Trophoblast cell (in vitro differentiated cells and primary cell): ENCODE results near the gene SKAP1.
A peak's percentile ranks its signal among the peaks of the same experiment; 100 is the strongest.

Experiments
- DNase-seq, 2 donors: peaks; one replicate each; pipeline ENCODE4 v3.0.0-alpha.2; 2016
- H2AFZ ChIP-seq: 2 replicates; pipeline ENCODE4 v1.6.1; 2013; ENCODE audit warnings: low read length, moderate library complexity, mild to moderate bottlenecking; ENCODE audit not compliant: insufficient read depth, poor library complexity
- H2AK5ac ChIP-seq: 2 replicates; pipeline ENCODE4 v1.6.1; 2013; ENCODE audit warnings: mild to moderate bottlenecking, low read length
- H2BK120ac ChIP-seq: 2 replicates; pipeline ENCODE4 v1.6.1; 2013; ENCODE audit warnings: low read length, mild to moderate bottlenecking, moderate library complexity; ENCODE audit not compliant: insufficient read depth, poor library complexity
- H2BK12ac ChIP-seq: 2 replicates; pipeline ENCODE4 v1.6.1; 2013; ENCODE audit warnings: mild to moderate bottlenecking, low read length, moderate library complexity
- H2BK5ac ChIP-seq: 2 replicates; pipeline ENCODE4 v1.6.1; 2013; ENCODE audit warnings: low read length, low read depth, moderate library complexity, mild to moderate bottlenecking; ENCODE audit not compliant: poor library complexity
- H3K14ac ChIP-seq: 2 replicates; pipeline ENCODE4 v1.6.1; 2013; ENCODE audit warnings: mild to moderate bottlenecking, low read length
- H3K18ac ChIP-seq: 2 replicates; pipeline ENCODE4 v1.6.1; 2013; ENCODE audit warnings: mild to moderate bottlenecking, low read length
- H3K23ac ChIP-seq: 2 replicates; pipeline ENCODE4 v1.6.1; 2013; ENCODE audit warnings: low read length
- H3K27ac ChIP-seq: 2 replicates; pipeline ENCODE4 v1.5.1; 2013; ENCODE audit warnings: low read depth, mild to moderate bottlenecking, inconsistent platforms, low read length, moderate library complexity
- H3K27me3 ChIP-seq: 2 replicates; pipeline ENCODE4 v1.6.1; 2013; ENCODE audit warnings: inconsistent platforms, mild to moderate bottlenecking, low read length, moderate library complexity; ENCODE audit not compliant: insufficient read depth
- H3K36me3 ChIP-seq, 2 experiments: 1 replicate in 1 of 2; 2 replicates in 1 of 2; pipeline ENCODE4 v1.6.1; 2013; ENCODE audit warnings: low read length in 2 of 2, mild to moderate bottlenecking in 2 of 2, moderate library complexity in 1 of 2; ENCODE audit not compliant: insufficient read depth in 2 of 2, control insufficient read depth in 1 of 2
- H3K4ac ChIP-seq: 2 replicates; pipeline ENCODE4 v1.6.1; 2013; ENCODE audit warnings: low read depth, mild to moderate bottlenecking, low read length, moderate library complexity
- H3K4me1 ChIP-seq, 2 experiments: 1 replicate in 1 of 2; 2 replicates in 1 of 2; pipeline ENCODE4 v1.6.1; 2013; ENCODE audit warnings: low read length in 2 of 2, mild to moderate bottlenecking in 2 of 2, moderate library complexity in 1 of 2; ENCODE audit not compliant: insufficient read depth in 2 of 2, control insufficient read depth in 1 of 2
- H3K4me2 ChIP-seq: 2 replicates; pipeline ENCODE4 v1.6.1; 2013; ENCODE audit warnings: inconsistent platforms, mild to moderate bottlenecking, low read length, moderate library complexity
- H3K4me3 ChIP-seq: 2 replicates; pipeline ENCODE4 v1.5.1; 2013; ENCODE audit warnings: mild to moderate bottlenecking, low read depth, low read length, inconsistent platforms
- H3K79me1 ChIP-seq: one replicate; pipeline ENCODE4 v1.6.1; 2013; ENCODE audit warnings: low read length
- H3K79me2 ChIP-seq: 2 replicates; pipeline ENCODE4 v1.6.1; 2013; ENCODE audit warnings: low read length, mild to moderate bottlenecking; ENCODE audit not compliant: control insufficient read depth, insufficient read depth, poor library complexity
- H3K9ac ChIP-seq: 2 replicates; pipeline ENCODE4 v1.6.1; 2013; ENCODE audit warnings: mild to moderate bottlenecking, low read length
- H3K9me3 ChIP-seq: 2 replicates; pipeline ENCODE4 v1.6.1; 2013; ENCODE audit warnings: low read depth, mild to moderate bottlenecking, control low read depth, inconsistent platforms, low read length; ENCODE audit not compliant: insufficient read depth
- H4K12ac ChIP-seq: 2 replicates; pipeline ENCODE4 v1.6.1; 2013; ENCODE audit warnings: low read depth, mild to moderate bottlenecking, low read length, moderate library complexity
- H4K8ac ChIP-seq: 2 replicates; pipeline ENCODE4 v1.6.1; 2013; ENCODE audit warnings: low read depth, mild to moderate bottlenecking, low read length, moderate library complexity
- H4K91ac ChIP-seq: one replicate; pipeline ENCODE4 v1.6.1; 2013; ENCODE audit warnings: low read depth, mild to moderate bottlenecking, low read length, moderate library complexity
- WGBS: extraction: QIAGEN DNeasy Blood & Tissue Kit; methylation state at CpG from one replicate; pipeline ENCODE4 v1.1.7; 2013; ENCODE audit warnings: missing lambda C conversion rate; ENCODE audit not compliant: insufficient read length, insufficient coverage; ENCODE audit errors: extremely low coverage; 5-methylcytosine and 5-hydroxymethylcytosine counted together

The SKAP1 gene

GRCh38 chr17:48357779-48358602 is 72.0 kb downstream of the SKAP1 start:
- H3K18ac ChIP-seq = no peak overlapping the region
- no peak overlapping the region for H2BK5ac ChIP-seq
- WGBS = no CpG with 5 or more reads among the region's 1 CpG
- no peaks in the 10 kb centered on the region for H3K27me3 ChIP-seq
- no peak overlapping the region for H2BK120ac ChIP-seq
- no peak for DNase-seq
- H3K4me1 ChIP-seq = no peaks in the 10 kb centered on the region
- no peak overlapping the region for H3K9ac ChIP-seq
- no peaks in the 10 kb centered on the region for H3K79me1 ChIP-seq
- no peak overlapping the region for H2AK5ac ChIP-seq
- H3K9me3 ChIP-seq = no peaks in the 10 kb centered on the region
- H3K4me2 ChIP-seq = no peak overlapping the region
- no peaks in the 10 kb centered on the region for H3K79me2 ChIP-seq
- no peak overlapping the region for H3K14ac ChIP-seq
- H3K27ac ChIP-seq = no peak overlapping the region
- H4K91ac ChIP-seq = no peak overlapping the region
- no peaks in the 10 kb centered on the region for H3K36me3 ChIP-seq
- H3K4ac ChIP-seq = no peak overlapping the region
- H3K4me3 ChIP-seq = no peak overlapping the region
- no peak overlapping the region for H4K8ac ChIP-seq
- H4K12ac ChIP-seq = no peak overlapping the region
- no peak overlapping the region for H2BK12ac ChIP-seq
- no peak overlapping the region for H3K23ac ChIP-seq
- H2AFZ ChIP-seq = no peak overlapping the region

GRCh38 chr17:48356866-48357265 is 73.1 kb downstream of the SKAP1 start:
- no peaks in the 10 kb centered on the region for H3K27me3 ChIP-seq
- no peak overlapping the region for H2BK5ac ChIP-seq
- H3K79me2 ChIP-seq = no peaks in the 10 kb centered on the region
- H2AK5ac ChIP-seq = no peak overlapping the region
- no peak overlapping the region for H3K14ac ChIP-seq
- H3K27ac ChIP-seq = no peak overlapping the region
- no peak overlapping the region for H3K23ac ChIP-seq
- H3K9ac ChIP-seq = no peak overlapping the region
- H3K18ac ChIP-seq = no peak overlapping the region
- H3K4me3 ChIP-seq = no peak overlapping the region
- no peaks in the 10 kb centered on the region for H3K9me3 ChIP-seq
- H3K4me1 ChIP-seq = no peaks in the 10 kb centered on the region
- H2AFZ ChIP-seq = no peak overlapping the region
- DNase-seq = no peak
- H3K4ac ChIP-seq = no peak overlapping the region
- WGBS = 100% methylated on average over 1 of the region's 2 CpGs
- H2BK12ac ChIP-seq = no peak overlapping the region
- no peak overlapping the region for H2BK120ac ChIP-seq
- H3K79me1 ChIP-seq = no peaks in the 10 kb centered on the region
- H4K8ac ChIP-seq = no peak overlapping the region
- H3K36me3 ChIP-seq = no peaks in the 10 kb centered on the region
- no peak overlapping the region for H4K91ac ChIP-seq
- no peak overlapping the region for H4K12ac ChIP-seq
- no peak overlapping the region for H3K4me2 ChIP-seq

- Histone ChIP-seq H3K9me3 (no peaks in the 10 kb centered on the region), H2BK5ac (no peak overlapping the region), H2BK120ac (no peak overlapping the region), H2BK12ac (no peak overlapping the region), H3K9ac (no peak overlapping the region), H3K4me2 (no peak overlapping the region), H3K4me1 (no peaks in the 10 kb centered on the region), H4K12ac (no peak overlapping the region), H3K27ac (no peak overlapping the region), H2AFZ (no peak overlapping the region), H3K18ac (no peak overlapping the region), H4K91ac (no peak overlapping the region), H3K79me1 (no peaks in the 10 kb centered on the region), H3K79me2 (no peaks in the 10 kb centered on the region), H3K4ac (no peak overlapping the region), H2AK5ac (no peak overlapping the region), H3K36me3 (no peaks in the 10 kb centered on the region), H4K8ac (no peak overlapping the region), H3K27me3 (no peaks in the 10 kb centered on the region), H3K14ac (no peak overlapping the region), H3K23ac (no peak overlapping the region), H3K4me3 (no peak overlapping the region)
- no peak for DNase-seq
These were observed 77.4 kb downstream of the SKAP1 start for GRCh38 chr17:48352630-48353029.

- Histone ChIP-seq H2BK120ac (no peak overlapping the region), H2AK5ac (no peak overlapping the region), H3K27me3 (no peaks in the 10 kb centered on the region), H2BK5ac (no peak overlapping the region), H3K14ac (no peak overlapping the region), H3K4me2 (no peak overlapping the region), H2AFZ (no peak overlapping the region), H3K36me3 (no peaks in the 10 kb centered on the region), H4K8ac (no peak overlapping the region), H3K27ac (no peak overlapping the region), H4K91ac (no peak overlapping the region), H3K23ac (no peak overlapping the region), H3K79me2 (no peaks in the 10 kb centered on the region), H3K4ac (no peak overlapping the region), H2BK12ac (no peak overlapping the region), H3K79me1 (no peaks in the 10 kb centered on the region), H3K4me3 (no peak overlapping the region), H3K4me1 (no peaks in the 10 kb centered on the region), H3K18ac (no peak overlapping the region), H4K12ac (no peak overlapping the region), H3K9me3 (no peaks in the 10 kb centered on the region), H3K9ac (no peak overlapping the region)
- DNase-seq = peak in 1 of 2 donors; percentile 68
These were observed 78.1 kb downstream of the SKAP1 start for GRCh38 chr17:48351911-48352332.
